Measurements from ENCODE around the gene KIT. TPM values are rescaled to one million over a fixed set of nuclear protein-coding genes. Genes with fewer than 3 reads are reported as not detected.

KIT gene
- total and polyA plus RNA-seq, 2 donors (not counting 1 experiment from before 2014, with no cell fraction given) = 0.01 TPM; not detected in 1

DNA sequence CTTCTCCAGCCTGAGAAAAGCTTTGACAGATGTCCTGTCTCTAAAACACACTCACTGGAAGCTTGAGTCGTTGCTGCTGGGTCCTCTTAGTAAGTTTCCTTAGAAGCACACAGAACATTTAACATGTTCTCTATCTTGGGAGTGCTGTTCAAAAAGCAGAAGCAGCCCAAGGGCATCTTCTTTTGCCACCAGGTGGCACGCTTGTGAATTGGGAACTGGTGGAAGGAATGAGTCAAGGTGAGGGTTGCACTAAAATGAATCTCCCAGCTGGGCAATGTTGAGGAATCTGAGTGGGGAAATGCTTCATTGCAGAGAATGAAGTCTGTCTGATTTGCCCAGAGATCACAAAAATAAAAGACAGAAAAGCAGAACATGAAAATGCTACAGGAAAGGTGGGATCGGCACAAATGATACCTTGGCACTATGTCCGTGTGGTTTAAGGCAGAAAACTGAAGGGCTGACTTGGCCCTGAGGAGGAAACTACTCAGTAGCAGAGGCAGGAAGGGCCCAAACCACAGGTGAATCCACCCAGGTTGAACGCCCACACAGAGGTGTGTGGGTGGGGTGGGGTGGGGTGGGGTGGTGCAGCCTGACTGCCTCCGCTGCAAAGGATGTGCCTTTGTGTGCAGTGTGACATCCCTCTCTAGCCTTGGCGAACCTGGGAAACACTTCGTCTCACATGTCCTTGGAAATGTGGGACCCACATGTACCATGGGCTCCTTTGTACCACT, 26.0 kb downstream of the KIT start:
- DNase-seq (peak; percentile 71), ATAC-seq (ENCODE audit: low read depth) (no peak)
- ChIA-PET CTCF (interaction anchor here (0.7 to 3.5 kb wide), 4 partner anchors 12 to 277 kb away, joined by 3 to 15 read pairs (median 4); no protein-coding TSS in a partner anchor), POLR2A (no interaction called here)
- Histone ChIP-seq H3K27me3 (replicated peaks in 1 of 4; ENCODE audit: control extremely low read depth in 1 of 4, control insufficient read depth in 3 of 4, insufficient read depth in 4 of 4, low read length in 3 of 4) (no peaks in the 10 kb centered on the region), H3K79me2 (ENCODE audit: control insufficient read depth, insufficient read depth, low read length) (no peaks in the 10 kb centered on the region), H4K20me1 (ENCODE audit: control insufficient read depth, insufficient read depth, low read length, poor library complexity, severe bottlenecking) (no peaks in the 10 kb centered on the region), H3K4me2 (replicated peaks; ENCODE audit: low read depth, low read length, poor library complexity, severe bottlenecking) (peak overlapping the region; percentile 71), H3K4me3 (ENCODE audit: control extremely low read depth in 1 of 5, extremely low read depth in 1 of 5, insufficient read depth in 1 of 5, low read depth in 2 of 5, low read length in 4 of 5) (peak overlapping the region in 1 of 5 experiments; percentile 17), H3K9me3 (ENCODE audit: control extremely low read depth in 1 of 3, control insufficient read depth in 2 of 3, insufficient read depth in 1 of 3, low read length in 2 of 3) (no peaks in the 10 kb centered on the region), H3K9ac (ENCODE audit: low read length) (no peak overlapping the region), H2AFZ (ENCODE audit: insufficient read depth, low read depth, low read length, poor library complexity, severe bottlenecking) (no peak overlapping the region), H3K27ac (ENCODE audit: low read length in 2 of 2) (no peak overlapping the region), H3K36me3 (replicated peaks in 1 of 2; ENCODE audit: control extremely low read depth in 1 of 2, control insufficient read depth in 1 of 2, extremely low read depth in 1 of 2, insufficient read depth in 2 of 2, low read length in 1 of 2) (no peaks in the 10 kb centered on the region), H3K4me1 (ENCODE audit: control insufficient read depth in 2 of 2, insufficient read depth in 2 of 2, low read length in 2 of 2) (peaks cover 41 to 44% of the 10 kb centered on the region in 2 donors)
- WGBS (ENCODE audit: insufficient coverage) = 28% methylated on average over 7 of the region's 8 CpGs
- TF ChIP-seq CTCF (IDR thresholded peaks at IDR 0.05) (peak; percentile 66), EZH2 (IDR thresholded peaks at IDR 0.05; ENCODE audit: borderline replicate concordance, insufficient read depth, low read depth, low read length, poor library complexity, severe bottlenecking) (no peak)
- peak overlapping the region; percentile 68 for H3K4me3 Mint-ChIP-seq
- intact Hi-C loops (cut with micrococcal nuclease) = loop anchor here (1.0 to 5.0 kb wide), 2 partner anchors 157 to 1054 kb away; no protein-coding TSS in a partner anchor
- H3K27ac Mint-ChIP-seq = no peak overlapping the region
- no peaks in the 10 kb centered on the region for H3K27me3 Mint-ChIP-seq
- no peaks in the 10 kb centered on the region for H3K9me3 Mint-ChIP-seq (ENCODE audit: insufficient read depth)
- peaks cover 44% of the 10 kb centered on the region for H3K4me1 Mint-ChIP-seq

DNA sequence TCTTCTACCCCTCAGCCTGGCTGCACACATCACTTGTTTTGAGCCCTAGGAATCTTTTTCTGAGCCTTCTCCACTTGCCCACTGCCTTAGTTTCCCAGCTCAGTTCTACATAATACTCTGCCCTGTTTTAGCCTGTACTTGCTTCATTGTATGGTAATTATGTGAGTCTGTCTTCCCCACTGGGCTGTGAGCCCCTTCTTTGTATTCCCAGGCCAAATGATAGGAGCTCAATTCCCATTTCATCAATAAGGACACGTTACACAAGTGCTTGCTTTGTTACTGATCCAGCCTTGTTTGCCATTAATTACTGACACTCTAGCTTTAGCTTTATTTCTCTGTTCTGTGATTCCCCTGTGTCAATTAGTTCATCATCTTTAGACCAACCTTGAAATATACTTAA, 28.1 kb downstream of the KIT start:
- Histone ChIP-seq H3K4me1 (ENCODE audit: control insufficient read depth in 2 of 2, insufficient read depth in 2 of 2, low read length in 2 of 2) (peaks cover 48 to 49% of the 10 kb centered on the region in 2 donors), H3K4me3 (ENCODE audit: control extremely low read depth in 1 of 5, extremely low read depth in 1 of 5, insufficient read depth in 1 of 5, low read depth in 2 of 5, low read length in 4 of 5) (no peak overlapping the region), H3K9ac (ENCODE audit: low read length) (no peak overlapping the region), H3K36me3 (replicated peaks in 1 of 2; ENCODE audit: control extremely low read depth in 1 of 2, control insufficient read depth in 1 of 2, extremely low read depth in 1 of 2, insufficient read depth in 2 of 2, low read length in 1 of 2) (no peaks in the 10 kb centered on the region), H3K79me2 (ENCODE audit: control insufficient read depth, insufficient read depth, low read length) (no peaks in the 10 kb centered on the region), H4K20me1 (ENCODE audit: control insufficient read depth, insufficient read depth, low read length, poor library complexity, severe bottlenecking) (no peaks in the 10 kb centered on the region), H2AFZ (ENCODE audit: insufficient read depth, low read depth, low read length, poor library complexity, severe bottlenecking) (no peak overlapping the region), H3K27me3 (replicated peaks in 1 of 4; ENCODE audit: control extremely low read depth in 1 of 4, control insufficient read depth in 3 of 4, insufficient read depth in 4 of 4, low read length in 3 of 4) (no peaks in the 10 kb centered on the region), H3K4me2 (replicated peaks; ENCODE audit: low read depth, low read length, poor library complexity, severe bottlenecking) (no peak overlapping the region), H3K27ac (ENCODE audit: low read length in 2 of 2) (no peak overlapping the region), H3K9me3 (ENCODE audit: control extremely low read depth in 1 of 3, control insufficient read depth in 2 of 3, insufficient read depth in 1 of 3, low read length in 2 of 3) (no peaks in the 10 kb centered on the region)
- Mint-ChIP-seq H3K4me1 (peaks cover 48% of the 10 kb centered on the region), H3K27me3 (no peaks in the 10 kb centered on the region), H3K27ac (no peak overlapping the region), H3K9me3 (ENCODE audit: insufficient read depth) (no peaks in the 10 kb centered on the region), H3K4me3 (no peak overlapping the region)
- ChIA-PET POLR2A (no interaction called here), CTCF (interaction anchor here (1.0 to 1.4 kb wide), 3 partner anchors 9 to 275 kb away, joined by 3 to 6 read pairs (median 5); no protein-coding TSS in a partner anchor)
- ATAC-seq (ENCODE audit: low read depth) = no peak
- no peak for TF ChIP-seq CTCF (IDR thresholded peaks at IDR 0.05)
- TF ChIP-seq EZH2 (IDR thresholded peaks at IDR 0.05; ENCODE audit: borderline replicate concordance, insufficient read depth, low read depth, low read length, poor library complexity, severe bottlenecking) = no peak
- intact Hi-C loops (cut with micrococcal nuclease) = no loop called here
- WGBS (ENCODE audit: insufficient coverage) = 100% methylated on average over 1 of the region's 1 CpG
- no peak for DNase-seq
